HEK293 (cell line): ENCODE results near the gene SPTSSB.

Source experiments
- GFI1B ChIP-seq: fragments of 450-650 bp; formaldehyde crosslinking; IDR thresholded peaks from 2 replicates; pipeline ENCODE4 v1.5.1; 2016; ENCODE audit warnings: missing biosample characterization, missing genetic modification characterization
- GLIS1 ChIP-seq: fragments of 450-650 bp; formaldehyde crosslinking; IDR thresholded peaks from 2 replicates; pipeline ENCODE4 v1.5.1; 2016; ENCODE audit warnings: missing biosample characterization, missing genetic modification characterization
- HIC1 ChIP-seq: fragments of 450-650 bp; formaldehyde crosslinking; IDR thresholded peaks from 2 replicates; pipeline ENCODE4 v1.5.1; 2016; ENCODE audit warnings: missing biosample characterization, missing genetic modification characterization
- PATZ1 ChIP-seq: fragments of 450-650 bp; formaldehyde crosslinking; IDR thresholded peaks from 2 replicates; pipeline ENCODE4 v1.5.1; 2016; ENCODE audit warnings: missing biosample characterization, missing genetic modification characterization
- PRDM6 ChIP-seq: fragments of 450-650 bp; formaldehyde crosslinking; IDR thresholded peaks from 2 replicates; pipeline ENCODE4 v1.5.1; 2017; ENCODE audit warnings: missing biosample characterization, missing genetic modification characterization
- SALL2 ChIP-seq: fragments of 450-650 bp; formaldehyde crosslinking; IDR thresholded peaks from 2 replicates; pipeline ENCODE4 v1.5.0; 2017; ENCODE audit warnings: missing biosample characterization, mild to moderate bottlenecking, missing genetic modification characterization, borderline replicate concordance
- TSHZ1 ChIP-seq: fragments of 450-650 bp; formaldehyde crosslinking; IDR thresholded peaks from 2 replicates; pipeline ENCODE4 v1.5.1; 2016; ENCODE audit warnings: missing biosample characterization, missing genetic modification characterization, borderline replicate concordance
- ZBTB17 ChIP-seq: fragments of 450-650 bp; formaldehyde crosslinking; IDR thresholded peaks from 2 replicates; pipeline ENCODE4 v1.5.1; 2016; ENCODE audit warnings: missing biosample characterization, missing genetic modification characterization
- ZBTB20 ChIP-seq: fragments of 450-650 bp; formaldehyde crosslinking; IDR thresholded peaks from 2 replicates; pipeline ENCODE4 v1.5.1; 2016; ENCODE audit warnings: missing biosample characterization, missing genetic modification characterization
- ZFP37 ChIP-seq: fragments of 450-650 bp; formaldehyde crosslinking; IDR thresholded peaks from 2 replicates; pipeline ENCODE4 v1.5.1; 2016; ENCODE audit warnings: missing biosample characterization, missing genetic modification characterization
- ZNF133 ChIP-seq: fragments of 450-650 bp; formaldehyde crosslinking; IDR thresholded peaks from 2 replicates; pipeline ENCODE4 v1.5.1; 2016; ENCODE audit warnings: missing biosample characterization, missing genetic modification characterization
- ZNF146 ChIP-seq: fragments of 450-650 bp; formaldehyde crosslinking; IDR thresholded peaks from 2 replicates; pipeline ENCODE4 v1.5.1; 2016; ENCODE audit warnings: missing biosample characterization, missing genetic modification characterization
- ZNF174 ChIP-seq: fragments of 450-650 bp; formaldehyde crosslinking; IDR thresholded peaks from 2 replicates; pipeline ENCODE4 v1.5.0; 2017; ENCODE audit warnings: missing biosample characterization, mild to moderate bottlenecking, missing genetic modification characterization
- ZNF24 ChIP-seq: fragments of 450-650 bp; formaldehyde crosslinking; IDR thresholded peaks from 2 replicates; pipeline ENCODE4 v1.5.1; 2016; ENCODE audit warnings: missing biosample characterization, missing genetic modification characterization
- ZNF362 ChIP-seq: fragments of 450-650 bp; formaldehyde crosslinking; IDR thresholded peaks from 2 replicates; pipeline ENCODE4 v1.5.1; 2016; ENCODE audit warnings: missing biosample characterization, missing genetic modification characterization
- ZNF398 ChIP-seq: fragments of 450-650 bp; formaldehyde crosslinking; IDR thresholded peaks from 2 replicates; pipeline ENCODE4 v1.5.1; 2017; ENCODE audit warnings: missing biosample characterization, missing genetic modification characterization
- ZNF561 ChIP-seq: fragments of 450-650 bp; IDR thresholded peaks from 2 replicates; pipeline ENCODE4 v1.5.1; 2018; ENCODE audit warnings: missing biosample characterization, missing genetic modification characterization, borderline replicate concordance
- ZNF600 ChIP-seq: fragments of 450-650 bp; formaldehyde crosslinking; IDR thresholded peaks from 2 replicates; pipeline ENCODE4 v1.5.1; 2016; ENCODE audit warnings: missing biosample characterization, missing genetic modification characterization
- ZNF660 ChIP-seq: fragments of 450-650 bp; IDR thresholded peaks from 2 replicates; pipeline ENCODE4 v1.5.1; 2018; ENCODE audit warnings: missing biosample characterization, mild to moderate bottlenecking, missing genetic modification characterization
- ZNF670 ChIP-seq: fragments of 450-650 bp; formaldehyde crosslinking; IDR thresholded peaks from 2 replicates; pipeline ENCODE4 v1.5.1; 2016; ENCODE audit warnings: missing biosample characterization, missing genetic modification characterization, low read depth
- ZNF692 ChIP-seq: fragments of 450-650 bp; formaldehyde crosslinking; IDR thresholded peaks from 2 replicates; pipeline ENCODE4 v1.5.1; 2016; ENCODE audit warnings: missing biosample characterization, missing genetic modification characterization
- ZNF843 ChIP-seq: fragments of 450-650 bp; formaldehyde crosslinking; IDR thresholded peaks from 2 replicates; pipeline ENCODE4 v1.5.1; 2016; ENCODE audit warnings: missing biosample characterization, missing genetic modification characterization

SPTSSB gene

GRCh38 chr3:161349529-161350312, 21.6 kb downstream of the SPTSSB start (continued):
- TF ChIP-seq ZNF692 (tag by site-specific recombination): no peak
- no peak for TF ChIP-seq ZNF670 (tag by site-specific recombination)
- TF ChIP-seq SALL2 (tag by site-specific recombination): no peak
- peak; percentile 84 for TF ChIP-seq HIC1 (tag by site-specific recombination)
- no peak for TF ChIP-seq ZBTB17 (tag by site-specific recombination)
- peak; percentile 35; the same call in 1 of the 2 replicates for TF ChIP-seq ZNF398 (tag by site-specific recombination)
- TF ChIP-seq ZFP37: no peak
- 0 out of 2 replicates have a peak, but pooled peaks have one; percentile 26 for TF ChIP-seq GLIS1 (tag by site-specific recombination)
- TF ChIP-seq ZNF600 (tag by site-specific recombination): peak; percentile 93
- no peak for TF ChIP-seq ZNF174
- TF ChIP-seq ZNF843 (tag by site-specific recombination): no peak
- TF ChIP-seq TSHZ1 (tag by site-specific recombination): 0 out of 2 replicates have a peak, but pooled peaks have one; percentile 41
- TF ChIP-seq PATZ1 (tag by site-specific recombination): 0 out of 2 replicates have a peak, but pooled peaks have one; percentile 34
- TF ChIP-seq ZNF561 (tag by site-specific recombination): no peak
- TF ChIP-seq GFI1B: peak; percentile 24; the same call in 1 of the 2 replicates
- peak; percentile 74 for TF ChIP-seq ZNF362 (tag by site-specific recombination)
- no peak for TF ChIP-seq ZNF133
- no peak for TF ChIP-seq ZNF146 (tag by site-specific recombination)
- peak; percentile 86 for TF ChIP-seq PRDM6
- TF ChIP-seq ZNF24: peak; percentile 78
- TF ChIP-seq ZNF660: peak; percentile 83
- TF ChIP-seq ZBTB20 (tag by site-specific recombination): peak; percentile 25; the same call in 1 of the 2 replicates
